K562 (cell line): ENCODE results near the gene RNF141.

Experiments used
- CTCF ChIP-seq, 3 experiments: IDR thresholded peaks in 2 of 3; conservative IDR thresholded peaks in 1 of 3; 2 replicates each; pipeline ENCODE4 v1.5.1; 2011 to 2012; ENCODE audit warnings: low read length in 3 of 3, mild to moderate bottlenecking in 3 of 3, control low read depth in 2 of 3, improper control_type of control experiment in 1 of 3, inconsistent platforms in 1 of 3, low read depth in 1 of 3, mixed read lengths in 1 of 3, moderate library complexity in 1 of 3; ENCODE audit not compliant: insufficient read depth in 2 of 3
- HCFC1 ChIP-seq: IDR thresholded peaks from 2 replicates; pipeline ENCODE4 v1.6.1; 2012; ENCODE audit warnings: low read depth, low read length, improper control_type of control experiment
- USF1 ChIP-seq: sonication (generic); formaldehyde crosslinking; IDR thresholded peaks from 2 replicates; pipeline ENCODE4 v1.9.0; 2022; ENCODE audit warnings: mild to moderate bottlenecking, missing genetic modification reagents
- ZNF133 ChIP-seq: fragments of 250-450 bp; sonication (Bioruptor Pico); IDR thresholded peaks from 2 replicates; pipeline ENCODE4 v1.4.0; 2020; ENCODE audit warnings: mild to moderate bottlenecking

- TF ChIP-seq CTCF (IDR thresholded peaks at IDR 0.05 in 2 of 3, conservative IDR thresholded peaks at IDR 0.05 in 1 of 3; ENCODE audit: insufficient read depth in 2 of 3, low read depth in 1 of 3, low read length in 3 of 3) (no peak), HCFC1 (no peak), USF1 (CRISPR knock-in tag) (no peak), ZNF133 (no peak)
These were observed 23.0 kb upstream of the RNF141 start for GRCh38 chr11:10564030-10564429.
